Body of pancreas (tissue), 4 donors: Measurements from ENCODE around the gene MUL1.

ENCODE experiments used
- POLR2A ChIP-seq, 3 donors: fragments of 450-650 bp; IDR thresholded peaks; one replicate each; pipeline ENCODE4 v1.6.1; 2016; ENCODE audit warnings: antibody characterized with exemption in 3 of 3, mild to moderate bottlenecking in 2 of 3
- TF ChIP-seq, protein P1 (sequence below), 7 experiments: fragments of 450-650 bp in 4 of 7; fragments of 200-600 bp in 3 of 7; sonication (generic) in 3 of 7; IDR thresholded peaks; one replicate each; pipeline ENCODE4 v1.5.1; 2016 to 2019; ENCODE audit warnings: antibody characterized with exemption in 7 of 7

DNA sequence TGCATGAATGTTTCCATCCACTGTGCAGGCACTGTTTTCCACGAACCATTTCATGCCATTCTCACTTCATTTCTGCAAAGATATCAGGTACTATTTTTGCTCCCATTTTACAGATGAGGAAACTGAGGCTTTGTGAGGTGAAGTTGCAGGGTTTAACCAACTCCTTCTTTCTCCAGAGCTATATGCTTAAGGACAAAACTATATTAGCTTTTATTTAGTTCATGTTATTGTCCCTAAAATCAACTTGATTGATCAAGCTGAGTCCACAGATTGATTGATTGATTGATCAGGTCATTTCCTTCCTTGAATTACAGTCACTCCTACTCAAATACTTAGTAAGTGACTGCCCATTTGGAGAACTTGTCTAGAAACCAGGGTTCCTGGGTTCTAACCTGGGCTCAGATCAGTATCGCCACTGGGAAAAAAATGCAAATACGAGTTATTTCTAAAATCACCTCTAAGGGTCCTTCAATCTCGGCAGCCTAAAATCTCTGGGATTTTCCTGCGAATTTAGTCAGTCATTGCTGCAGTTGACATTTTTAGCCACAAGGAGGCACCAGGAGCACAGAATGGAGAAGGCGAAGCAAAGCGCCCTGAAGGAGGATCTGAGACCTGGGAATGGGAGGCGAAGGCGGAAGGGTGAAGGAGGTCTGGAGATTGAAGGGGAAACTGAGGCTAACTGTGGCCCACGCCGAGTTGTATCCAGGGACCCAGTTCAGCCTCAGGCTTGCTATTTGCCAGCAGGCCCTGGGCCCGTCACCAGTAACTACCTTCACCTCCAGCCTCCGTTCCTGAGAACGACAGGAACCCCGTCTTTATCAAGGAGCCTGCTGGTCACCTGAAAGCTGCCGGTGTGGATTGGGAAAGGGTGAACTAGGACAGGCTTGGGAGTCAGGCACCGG, 14.3 kb upstream of the MUL1 start:
- TF ChIP-seq, protein P1, sequence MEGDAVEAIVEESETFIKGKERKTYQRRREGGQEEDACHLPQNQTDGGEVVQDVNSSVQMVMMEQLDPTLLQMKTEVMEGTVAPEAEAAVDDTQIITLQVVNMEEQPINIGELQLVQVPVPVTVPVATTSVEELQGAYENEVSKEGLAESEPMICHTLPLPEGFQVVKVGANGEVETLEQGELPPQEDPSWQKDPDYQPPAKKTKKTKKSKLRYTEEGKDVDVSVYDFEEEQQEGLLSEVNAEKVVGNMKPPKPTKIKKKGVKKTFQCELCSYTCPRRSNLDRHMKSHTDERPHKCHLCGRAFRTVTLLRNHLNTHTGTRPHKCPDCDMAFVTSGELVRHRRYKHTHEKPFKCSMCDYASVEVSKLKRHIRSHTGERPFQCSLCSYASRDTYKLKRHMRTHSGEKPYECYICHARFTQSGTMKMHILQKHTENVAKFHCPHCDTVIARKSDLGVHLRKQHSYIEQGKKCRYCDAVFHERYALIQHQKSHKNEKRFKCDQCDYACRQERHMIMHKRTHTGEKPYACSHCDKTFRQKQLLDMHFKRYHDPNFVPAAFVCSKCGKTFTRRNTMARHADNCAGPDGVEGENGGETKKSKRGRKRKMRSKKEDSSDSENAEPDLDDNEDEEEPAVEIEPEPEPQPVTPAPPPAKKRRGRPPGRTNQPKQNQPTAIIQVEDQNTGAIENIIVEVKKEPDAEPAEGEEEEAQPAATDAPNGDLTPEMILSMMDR (IDR thresholded peaks at IDR 0.05) = peak; percentile 81 to 95 (median 93)
- no peak for TF ChIP-seq POLR2A (IDR thresholded peaks at IDR 0.05)
